SU-DHL-6 (cell line): ENCODE measurements around the gene IGFBP7.

Source experiments
- H2AFZ ChIP-seq: fragments of 200-600 bp; sonication (generic); 2 replicates; pipeline ENCODE4 v1.6.1; 2014; ENCODE audit warnings: low read depth, mild to moderate bottlenecking, moderate library complexity, mixed read lengths, antibody characterized with exemption, low read length; ENCODE audit not compliant: severe bottlenecking
- H3F3A ChIP-seq: fragments of 200-600 bp; shearing (Covaris generic); 2 replicates; pipeline ENCODE4 v1.6.0; 2016; ENCODE audit warnings: antibody characterized with exemption, mild to moderate bottlenecking; ENCODE audit not compliant: insufficient read depth
- H3K27ac ChIP-seq: fragments of 200-600 bp; sonication (generic); 2 replicates; pipeline ENCODE4 v1.5.1; 2016; ENCODE audit warnings: low read depth, mild to moderate bottlenecking, low read length, moderate library complexity, mixed read lengths
- H3K27me3 ChIP-seq: fragments of 200-600 bp; sonication (generic), shearing (Covaris generic); 2 replicates; pipeline ENCODE4 v1.6.0; 2014; ENCODE audit warnings: mild to moderate bottlenecking, low read length
- H3K36me3 ChIP-seq: fragments of 200-600 bp; sonication (generic); 2 replicates; pipeline ENCODE4 v1.6.1; 2014; ENCODE audit warnings: mild to moderate bottlenecking, low read length, mixed read lengths
- H3K4me2 ChIP-seq: fragments of 300-600, 200-600 bp; shearing (Covaris generic), sonication (generic); 2 replicates; pipeline ENCODE4 v1.6.0; 2014; ENCODE audit warnings: low read length, low read depth, mild to moderate bottlenecking; ENCODE audit not compliant: poor library complexity, severe bottlenecking
- H3K4me3 ChIP-seq: fragments of 200-600 bp; sonication (generic); 2 replicates; pipeline ENCODE4 v1.5.1; 2014; ENCODE audit warnings: antibody characterized with exemption, low read length, mild to moderate bottlenecking, mixed read lengths; ENCODE audit not compliant: insufficient read depth, poor library complexity, severe bottlenecking
- H3K79me2 ChIP-seq: fragments of 200-600 bp; sonication (generic); 2 replicates; pipeline ENCODE4 v1.6.1; 2014; ENCODE audit warnings: mild to moderate bottlenecking, low read length, moderate library complexity; ENCODE audit not compliant: insufficient read depth
- H3K9ac ChIP-seq: fragments of 200-600 bp; sonication (generic); 2 replicates; pipeline ENCODE4 v1.7.0; 2014; ENCODE audit warnings: mild to moderate bottlenecking, low read length
- H3K9me2 ChIP-seq: fragments of 200-600 bp; sonication (generic); replicated peaks from 2 replicates; pipeline ENCODE4 v1.6.1; 2014; ENCODE audit warnings: low read length; ENCODE audit not compliant: insufficient read depth
- H3K9me3 ChIP-seq: fragments of 200-600 bp; sonication (generic); 2 replicates; pipeline ENCODE4 v1.6.1; 2014; ENCODE audit warnings: low read length, mixed read lengths; ENCODE audit not compliant: insufficient read depth
- H4K20me1 ChIP-seq: fragments of 200-600 bp; sonication (generic); 2 replicates; pipeline ENCODE4 v1.6.1; 2014; ENCODE audit warnings: low read depth, mild to moderate bottlenecking, antibody characterized with exemption, low read length, moderate library complexity, mixed read lengths
- EZH2phosphoT487 ChIP-seq: fragments of 200-600 bp; sonication (generic), shearing (Covaris generic); conservative IDR thresholded peaks from 2 replicates; pipeline ENCODE4 v1.6.1; 2018; ENCODE audit warnings: mild to moderate bottlenecking, antibody characterized with exemption, low read length, moderate library complexity, mixed read lengths
- TF ChIP-seq, protein P1 (sequence below): fragments of 200-600 bp; sonication (generic); IDR thresholded peaks from one replicate; pipeline ENCODE4 v1.5.1; 2017; ENCODE audit warnings: antibody characterized with exemption, mild to moderate bottlenecking, low read length, moderate library complexity; ENCODE audit not compliant: insufficient read depth, poor library complexity, severe bottlenecking

Gene IGFBP7

DNA sequence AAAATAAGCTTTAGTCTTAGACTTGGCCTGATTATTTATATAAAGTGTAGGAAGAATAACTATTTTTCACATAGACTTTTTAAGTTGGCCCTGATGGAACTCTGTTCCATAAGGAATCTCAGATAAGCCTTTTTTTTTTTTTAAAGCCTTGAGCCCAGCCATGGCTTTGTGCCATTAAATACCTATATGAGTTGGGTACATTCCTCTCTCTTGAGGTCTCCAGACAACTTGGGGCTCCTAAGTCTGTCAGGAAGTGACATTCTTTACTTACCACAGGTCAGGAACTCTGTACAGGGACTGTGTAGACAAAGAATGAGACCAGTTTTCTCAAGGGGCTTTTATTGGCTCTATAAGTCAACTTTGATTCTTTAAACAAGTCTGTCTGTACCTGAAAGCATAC lies 27.1 kb upstream of the IGFBP7 start:
- no peaks in the 10 kb centered on the region for H3K9me3 ChIP-seq
- TF ChIP-seq, protein P1, sequence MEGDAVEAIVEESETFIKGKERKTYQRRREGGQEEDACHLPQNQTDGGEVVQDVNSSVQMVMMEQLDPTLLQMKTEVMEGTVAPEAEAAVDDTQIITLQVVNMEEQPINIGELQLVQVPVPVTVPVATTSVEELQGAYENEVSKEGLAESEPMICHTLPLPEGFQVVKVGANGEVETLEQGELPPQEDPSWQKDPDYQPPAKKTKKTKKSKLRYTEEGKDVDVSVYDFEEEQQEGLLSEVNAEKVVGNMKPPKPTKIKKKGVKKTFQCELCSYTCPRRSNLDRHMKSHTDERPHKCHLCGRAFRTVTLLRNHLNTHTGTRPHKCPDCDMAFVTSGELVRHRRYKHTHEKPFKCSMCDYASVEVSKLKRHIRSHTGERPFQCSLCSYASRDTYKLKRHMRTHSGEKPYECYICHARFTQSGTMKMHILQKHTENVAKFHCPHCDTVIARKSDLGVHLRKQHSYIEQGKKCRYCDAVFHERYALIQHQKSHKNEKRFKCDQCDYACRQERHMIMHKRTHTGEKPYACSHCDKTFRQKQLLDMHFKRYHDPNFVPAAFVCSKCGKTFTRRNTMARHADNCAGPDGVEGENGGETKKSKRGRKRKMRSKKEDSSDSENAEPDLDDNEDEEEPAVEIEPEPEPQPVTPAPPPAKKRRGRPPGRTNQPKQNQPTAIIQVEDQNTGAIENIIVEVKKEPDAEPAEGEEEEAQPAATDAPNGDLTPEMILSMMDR: no peak
- no peak for TF ChIP-seq EZH2phosphoT487
- H3K79me2 ChIP-seq: no peaks in the 10 kb centered on the region
- no peaks in the 10 kb centered on the region for H3K27me3 ChIP-seq
- H3K9ac ChIP-seq: no peak overlapping the region
- no peaks in the 10 kb centered on the region for H3K9me2 ChIP-seq
- no peak overlapping the region for H3K27ac ChIP-seq
- no peak overlapping the region for H2AFZ ChIP-seq
- H3F3A ChIP-seq: no peaks in the 10 kb centered on the region
- H3K36me3 ChIP-seq: no peaks in the 10 kb centered on the region
- H4K20me1 ChIP-seq: no peaks in the 10 kb centered on the region
- H3K4me2 ChIP-seq: no peak overlapping the region
- no peak overlapping the region for H3K4me3 ChIP-seq

DNA sequence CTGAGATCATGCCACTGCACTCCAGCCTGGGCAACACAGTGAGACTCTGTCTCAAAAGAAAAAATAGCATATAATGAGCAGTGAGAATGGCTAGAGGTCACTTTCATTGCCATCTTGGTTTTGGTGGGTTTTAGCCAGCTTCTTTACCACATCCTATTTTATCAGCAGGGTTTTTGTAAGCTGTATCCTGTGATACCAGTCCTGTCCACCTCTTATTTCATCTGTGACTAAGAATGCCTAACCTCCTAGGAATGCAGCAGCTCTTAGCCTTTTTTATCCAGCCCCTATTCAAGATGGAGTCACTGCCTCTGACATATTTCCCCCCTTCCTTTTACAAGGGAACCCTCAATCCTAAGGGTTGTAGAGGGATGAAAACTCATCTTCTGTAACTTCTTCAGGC lies 26.1 kb upstream of the IGFBP7 start:
- H4K20me1 ChIP-seq: no peaks in the 10 kb centered on the region
- no peaks in the 10 kb centered on the region for H3K79me2 ChIP-seq
- H3F3A ChIP-seq: no peaks in the 10 kb centered on the region
- H2AFZ ChIP-seq: no peak overlapping the region
- H3K9ac ChIP-seq: no peak overlapping the region
- H3K27ac ChIP-seq: no peak overlapping the region
- no peaks in the 10 kb centered on the region for H3K36me3 ChIP-seq
- no peaks in the 10 kb centered on the region for H3K9me2 ChIP-seq
- no peaks in the 10 kb centered on the region for H3K27me3 ChIP-seq
- no peak overlapping the region for H3K4me2 ChIP-seq
- no peak for TF ChIP-seq EZH2phosphoT487
- TF ChIP-seq, protein P1: no peak
- H3K9me3 ChIP-seq: no peaks in the 10 kb centered on the region
- no peak overlapping the region for H3K4me3 ChIP-seq

DNA sequence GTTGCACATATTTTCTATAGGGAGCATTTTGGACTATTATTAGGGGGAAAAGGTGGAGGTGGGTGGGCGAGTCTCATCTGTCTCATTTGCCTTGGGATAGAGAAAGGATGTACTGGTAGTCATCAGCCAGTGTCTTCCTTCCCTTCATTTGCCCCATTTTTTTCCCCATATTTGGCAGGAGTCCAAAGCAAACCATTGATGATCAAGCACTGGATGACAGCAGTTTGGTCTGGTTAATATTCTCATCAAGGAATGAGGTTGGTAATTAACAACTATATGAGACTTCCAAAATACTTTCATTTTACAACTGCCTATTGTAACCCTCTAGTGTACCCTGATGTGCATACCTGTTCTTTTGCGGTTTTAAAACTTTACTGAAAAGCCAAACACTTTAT lies 22.6 kb upstream of the IGFBP7 start:
- H3K79me2 ChIP-seq: no peaks in the 10 kb centered on the region
- no peaks in the 10 kb centered on the region for H3K27me3 ChIP-seq
- no peak overlapping the region for H3K27ac ChIP-seq
- H3K9ac ChIP-seq: no peak overlapping the region
- no peak overlapping the region for H3K4me3 ChIP-seq
- no peak for TF ChIP-seq EZH2phosphoT487
- TF ChIP-seq, protein P1: no peak
- H4K20me1 ChIP-seq: no peaks in the 10 kb centered on the region
- H3K36me3 ChIP-seq: no peaks in the 10 kb centered on the region
- H3K4me2 ChIP-seq: no peak overlapping the region
- H3F3A ChIP-seq: no peaks in the 10 kb centered on the region
- H2AFZ ChIP-seq: no peak overlapping the region
- H3K9me2 ChIP-seq: no peaks in the 10 kb centered on the region
- no peaks in the 10 kb centered on the region for H3K9me3 ChIP-seq
